CD4-positive, alpha-beta T cell treated with Interferon alpha-2 for 1 hour (primary cell): ENCODE data around the gene ZCCHC17.
A peak's percentile ranks its signal among the peaks of the same experiment; 100 is the strongest.

Source experiments
- DNase-seq, 2 donors: peaks; one replicate each; pipeline ENCODE4 v3.0.0-alpha.2; 2020 to 2022

Gene ZCCHC17

DNA sequence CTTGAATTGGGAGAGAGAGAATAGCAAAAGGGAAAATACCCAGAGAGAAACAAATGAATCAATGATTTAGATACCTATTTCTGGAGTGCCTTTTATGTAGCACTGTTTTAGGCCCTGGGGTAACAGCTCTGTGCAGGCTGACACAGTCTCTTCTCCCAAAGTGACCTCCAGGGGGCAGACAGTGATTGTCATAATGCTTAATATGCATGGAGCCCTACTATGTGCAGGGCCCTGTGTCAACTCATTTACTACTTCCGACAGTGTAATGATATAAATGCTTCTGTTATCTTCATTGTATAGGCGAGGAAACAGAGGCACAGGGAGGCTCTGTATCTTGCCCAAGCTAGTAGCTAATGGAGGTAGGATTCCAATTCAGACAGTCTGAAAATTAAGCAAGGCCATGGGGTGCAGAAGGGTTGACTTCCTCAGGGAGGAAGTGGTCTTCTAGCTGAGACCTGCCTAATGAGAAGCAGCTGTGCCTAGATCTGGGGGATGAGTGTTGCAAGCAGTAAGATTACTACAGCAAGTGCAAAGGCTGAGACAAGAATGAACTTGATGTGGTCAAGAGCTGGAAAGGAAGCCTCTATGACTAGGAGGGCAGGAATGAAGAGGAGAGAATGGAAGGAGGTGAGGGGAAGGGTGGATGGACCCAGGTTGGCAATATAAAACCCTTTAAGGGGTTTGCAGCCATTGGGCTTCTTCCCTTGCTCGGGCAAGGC, 100.0 kb downstream of the ZCCHC17 start:
- no peak for DNase-seq

GRCh38 chr1:31397360-31398095, 100.7 kb downstream of the ZCCHC17 start:
- DNase-seq, result no peak

DNA sequence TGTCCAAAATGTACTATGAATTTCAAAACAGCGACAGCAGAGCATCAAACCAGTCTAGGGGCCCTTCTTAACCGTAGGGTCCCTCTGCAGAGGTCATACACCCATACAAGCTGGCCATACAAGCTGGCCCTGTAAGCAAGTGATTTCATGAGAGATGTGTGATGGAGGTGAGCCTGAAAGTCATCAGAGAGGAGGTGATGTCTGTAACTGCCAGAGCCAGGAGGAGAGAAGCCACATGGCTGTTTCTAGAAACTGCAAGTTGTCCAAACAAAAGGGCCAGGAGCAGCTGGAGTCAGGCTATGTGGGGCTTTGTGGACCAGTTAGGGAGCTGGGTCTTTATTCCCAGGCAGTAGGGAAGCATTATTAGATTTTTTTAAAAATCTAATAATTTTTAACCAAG, 101.4 kb downstream of the ZCCHC17 start:
- no peak for DNase-seq

GRCh38 chr1:31399976-31400375, 103.1 kb downstream of the ZCCHC17 start:
- no peak for DNase-seq

GRCh38 chr1:31400393-31400792, 103.6 kb downstream of the ZCCHC17 start:
- no peak for DNase-seq

DNA sequence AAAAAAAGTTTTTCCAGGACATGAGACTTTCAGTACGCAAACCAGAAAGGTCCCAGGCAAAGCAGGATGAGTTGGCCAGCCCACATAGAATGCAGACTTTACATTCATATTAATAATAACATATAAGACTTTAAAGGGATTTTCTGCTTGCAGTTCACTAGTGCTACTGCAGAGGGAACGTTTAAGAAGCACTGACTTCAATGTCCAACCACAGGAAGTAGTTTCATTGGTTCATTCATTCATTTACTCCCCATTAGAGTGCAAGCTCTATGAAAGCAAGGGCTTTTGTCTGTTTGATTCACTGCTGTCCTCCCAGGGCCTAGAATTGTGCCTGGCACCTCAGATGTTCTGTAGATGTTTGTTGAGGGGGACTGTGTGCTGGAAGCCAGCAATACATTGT, 104.4 kb downstream of the ZCCHC17 start:
- DNase-seq, result no peak

GRCh38 chr1:31405578-31406245, 108.9 kb downstream of the ZCCHC17 start:
- DNase-seq, result no peak

GRCh38 chr1:31407029-31407626, 110.3 kb downstream of the ZCCHC17 start:
- DNase-seq, result no peak

DNA sequence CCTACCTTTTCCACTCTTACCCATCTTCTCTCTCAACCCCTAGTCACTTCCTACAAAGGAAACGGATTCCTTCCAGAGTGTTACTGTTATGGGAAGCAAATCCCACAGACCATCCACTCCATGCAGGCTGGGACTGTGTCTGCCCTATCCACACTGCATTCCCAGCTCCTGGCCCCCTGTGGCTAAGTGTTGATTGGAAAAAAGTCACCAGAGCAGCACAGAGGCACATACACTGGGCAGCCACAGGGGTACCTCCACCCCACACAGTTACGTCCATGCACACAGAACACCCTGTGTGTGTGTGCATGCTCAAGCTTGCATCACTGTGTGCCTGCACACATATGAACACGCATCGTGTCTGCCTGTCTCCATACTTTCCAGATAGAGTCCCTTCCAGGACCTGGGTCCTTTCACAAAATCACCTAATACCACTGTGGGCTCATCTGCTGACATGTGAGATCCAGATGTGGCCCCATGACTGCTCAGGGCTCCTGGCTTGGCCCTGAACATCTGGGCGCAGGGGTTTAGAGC, 112.0 kb downstream of the ZCCHC17 start:
- DNase-seq, result no peak

GRCh38 chr1:31409946-31410858, 113.4 kb downstream of the ZCCHC17 start:
- DNase-seq, result no peak

- DNase-seq, result no peak
Observed at GRCh38 chr1:31410871-31411270, 114.0 kb downstream of the ZCCHC17 start.

- no peak for DNase-seq
Observed at GRCh38 chr1:31412205-31412604, 115.4 kb downstream of the ZCCHC17 start.

DNA sequence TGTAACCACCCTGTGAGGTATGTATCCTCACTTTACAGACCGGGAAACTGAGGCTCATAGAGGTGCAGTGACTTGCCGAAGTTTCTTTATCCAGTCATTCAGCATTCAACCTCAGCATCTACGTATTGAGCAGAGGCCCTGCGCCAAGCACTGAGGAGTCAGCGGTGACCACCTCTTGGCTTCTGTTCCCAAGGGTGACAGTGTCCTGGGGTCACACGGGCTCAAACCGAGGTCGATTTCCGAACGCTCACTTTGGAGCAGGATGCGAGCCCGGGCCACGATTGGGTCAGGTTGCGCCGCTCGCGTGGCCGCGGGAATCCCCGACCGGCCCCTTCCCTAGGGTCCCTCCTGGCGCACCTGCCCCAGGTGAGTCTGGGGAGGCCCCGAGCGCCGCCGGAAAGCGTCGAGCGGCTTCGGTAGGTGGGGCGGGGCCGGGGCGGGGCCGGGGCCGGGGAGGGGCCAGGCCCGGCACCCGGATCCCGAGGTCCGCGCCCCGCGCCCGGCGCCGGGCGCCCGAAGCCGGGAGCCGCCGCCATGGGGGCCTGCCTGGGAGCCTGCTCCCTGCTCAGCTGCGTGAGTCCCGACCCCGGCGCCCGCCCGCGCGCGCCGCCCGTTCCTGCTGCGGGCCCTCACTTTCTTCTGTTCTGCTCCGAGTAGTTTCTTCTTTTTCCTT, 116.0 kb downstream of the ZCCHC17 start, which contains the start of gene SERINC2:
SERINC2 (plus strand) TSS at position 482 of the 673 bp plus-strand sequence; CDS start at position 535, 53 bp downstream.
- peak in 1 of 2 donors; percentile 29 for DNase-seq

DNA sequence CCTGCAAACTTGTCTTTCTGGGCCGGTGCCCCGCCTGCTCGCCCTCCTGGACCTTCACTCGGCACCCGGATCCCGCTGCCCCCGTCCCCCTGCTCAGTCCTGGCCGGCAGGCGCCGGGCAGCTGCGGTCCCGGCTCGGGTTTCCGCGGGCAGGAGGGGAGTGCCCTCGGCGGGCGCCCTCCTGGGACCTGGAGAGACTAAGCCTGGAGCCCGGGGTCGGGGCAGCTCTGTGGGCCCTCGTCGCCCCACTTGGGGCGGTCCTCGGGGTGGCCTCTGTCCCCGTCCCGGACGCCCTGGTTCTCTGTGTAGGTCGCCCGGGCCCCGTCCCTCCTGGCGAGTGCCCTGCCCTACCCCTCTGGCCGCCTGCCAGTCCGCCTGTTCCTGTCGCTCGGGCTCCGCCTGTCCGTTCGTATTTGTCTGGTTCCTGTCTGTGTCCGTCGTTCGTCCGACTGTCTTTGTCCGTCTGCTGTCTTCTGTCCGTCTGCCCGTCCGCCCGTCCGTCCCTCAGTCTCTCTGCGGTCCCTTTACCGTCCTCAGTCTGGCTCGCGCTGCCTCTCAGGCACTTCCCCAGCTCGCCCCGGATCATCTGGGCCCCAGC, 116.7 kb downstream of the ZCCHC17 start:
- peak in 1 of 2 donors; percentile 30 for DNase-seq
